Left forelimb (tissue), 1 donor: ENCODE results near the gene SEPTIN5.
"Not testable (repeated sequence)": the region's sequence is repeated elsewhere in the genome, so short reads cannot be mapped to it uniquely, and the experiment has no call there.

ENCODE experiments used
- DNase-seq: peaks from one replicate; pipeline ENCODE4 v3.0.0-alpha.2; 2018; ENCODE audit warnings: low spot score

The SEPTIN5 gene

GRCh38 chr22:19714312-19715187 lies at the start of gene SEPTIN5:
SEPTIN5 (plus strand) TSS chr22:19714503; CDS start chr22:19714589, 86 bp downstream.
- DNase-seq: no peak

DNA sequence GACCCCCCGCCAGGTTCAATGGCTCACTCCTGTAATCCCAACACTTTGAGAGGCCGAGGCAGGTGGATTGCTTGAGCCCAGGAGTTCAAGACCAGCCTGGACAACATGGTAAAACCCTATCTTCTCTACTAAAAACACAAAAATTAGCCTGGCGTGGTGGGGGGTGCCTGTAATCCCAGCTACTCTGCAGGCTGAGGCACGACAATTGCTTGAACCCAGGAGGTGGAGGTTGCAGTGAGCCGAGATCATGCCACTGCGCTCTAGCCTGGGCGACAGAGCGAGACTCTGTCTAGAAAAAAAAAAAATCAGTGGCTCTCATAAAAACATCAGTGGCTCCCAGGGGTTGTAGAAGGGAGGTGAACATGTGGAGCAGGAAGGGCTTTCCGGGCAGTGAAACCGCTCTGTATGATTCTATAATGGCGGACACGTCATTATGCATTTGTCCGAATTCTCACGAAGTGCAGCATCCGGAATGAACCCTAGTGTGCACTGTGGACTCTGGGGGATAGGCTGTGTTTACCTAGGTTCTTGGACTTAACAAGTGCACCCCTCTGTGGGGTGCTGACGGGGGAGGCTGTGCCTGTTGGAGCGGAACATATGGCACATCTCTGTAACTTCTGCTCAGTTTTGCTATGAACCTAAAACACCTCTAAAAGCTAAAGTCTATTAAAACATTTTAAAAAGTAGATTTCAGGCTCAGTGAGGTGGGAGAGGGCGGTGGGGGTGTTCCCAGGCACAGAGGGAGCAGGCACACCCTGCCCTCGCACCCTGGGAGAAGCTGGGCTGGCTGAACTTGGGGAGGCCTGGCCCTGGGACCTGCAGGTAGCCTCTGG lies 49.1 kb upstream of the SEPTIN5 start:
- no peak for DNase-seq

DNA sequence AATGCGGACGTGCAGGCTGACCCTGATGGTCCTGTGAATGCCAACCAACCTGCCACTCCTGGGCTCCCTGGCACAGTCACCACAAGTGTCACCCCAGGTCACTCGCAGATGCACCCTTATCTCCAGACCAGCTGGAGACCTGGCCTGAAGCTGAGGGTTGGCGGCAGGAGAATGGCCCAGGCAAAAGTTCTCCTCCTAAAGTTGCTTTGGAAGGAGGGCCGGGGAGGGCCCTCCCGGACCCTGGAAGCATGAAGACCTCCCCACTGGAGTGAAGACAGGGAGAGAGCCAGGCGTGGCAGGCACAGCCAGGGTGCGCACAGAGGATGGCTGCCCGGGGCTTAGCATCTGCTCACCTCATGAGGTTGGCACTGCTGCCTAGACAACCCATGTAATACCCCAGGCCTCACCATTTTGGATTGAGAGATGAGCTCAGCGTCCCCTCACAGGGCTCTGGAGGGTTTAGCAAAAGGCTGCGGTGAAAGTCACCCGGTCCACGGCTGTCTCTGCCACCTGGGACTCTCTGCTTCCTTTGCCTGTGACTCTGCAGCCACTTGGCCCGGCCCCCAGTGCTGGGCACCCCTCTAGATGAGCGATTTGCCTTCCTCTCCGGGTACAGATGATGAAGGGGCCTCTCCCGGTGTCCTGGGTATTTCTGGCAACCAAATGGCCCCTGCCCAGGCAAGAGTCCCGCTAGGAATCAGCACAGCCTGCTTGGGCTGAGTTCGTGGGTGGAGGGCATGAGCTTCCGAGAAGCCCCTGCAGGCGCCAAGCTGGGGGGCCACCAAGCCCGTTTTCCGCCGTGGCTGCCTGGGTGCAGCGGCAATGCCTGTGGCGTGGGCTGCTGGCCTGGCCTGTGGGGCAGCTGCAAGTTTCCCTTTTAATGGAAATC lies 48.3 kb upstream of the SEPTIN5 start:
- no peak for DNase-seq

DNA sequence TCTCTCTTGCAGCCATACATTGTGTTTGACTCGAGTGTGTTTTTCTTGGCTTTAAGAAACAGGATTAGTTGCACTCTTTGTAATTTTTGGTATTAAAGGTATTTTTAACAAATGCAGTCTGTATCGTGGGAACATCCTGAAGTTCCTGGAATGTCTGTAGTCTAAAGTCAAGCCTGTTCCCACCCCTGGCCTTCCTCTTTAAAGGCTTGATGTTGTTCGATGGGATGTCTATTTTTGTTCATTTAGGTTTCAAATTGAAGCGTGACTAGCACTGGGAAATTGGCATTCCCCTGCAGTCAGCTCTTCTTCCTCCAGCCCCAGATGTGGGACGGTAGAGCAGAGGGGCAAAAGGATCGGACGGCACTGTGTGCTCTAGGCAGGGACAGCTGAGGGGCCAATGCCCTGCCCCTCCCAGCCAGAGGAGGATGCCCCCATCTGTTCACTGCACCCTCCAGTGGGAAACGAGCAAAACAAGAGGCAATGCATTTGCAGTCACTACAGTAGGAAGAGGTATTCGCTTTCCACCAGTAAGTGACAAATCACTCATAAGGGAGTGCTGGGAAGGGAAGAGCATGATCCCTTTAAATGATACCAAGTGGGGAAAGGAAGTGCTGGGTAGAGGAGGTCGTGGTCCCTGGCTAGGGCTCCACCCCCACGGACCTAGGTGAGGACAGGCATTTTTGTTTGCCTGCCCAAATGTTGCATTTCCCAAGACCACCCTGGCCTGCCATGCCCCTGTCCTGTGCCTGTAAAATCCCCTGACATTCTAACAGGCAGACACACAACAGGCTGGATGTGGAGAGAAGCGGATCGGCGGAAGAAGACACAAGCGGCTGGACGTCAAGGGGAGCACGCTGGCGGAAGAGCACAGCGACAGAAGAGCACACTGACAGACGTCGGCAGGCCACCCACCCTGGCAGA lies 47.4 kb upstream of the SEPTIN5 start:
- DNase-seq: no peak

DNA sequence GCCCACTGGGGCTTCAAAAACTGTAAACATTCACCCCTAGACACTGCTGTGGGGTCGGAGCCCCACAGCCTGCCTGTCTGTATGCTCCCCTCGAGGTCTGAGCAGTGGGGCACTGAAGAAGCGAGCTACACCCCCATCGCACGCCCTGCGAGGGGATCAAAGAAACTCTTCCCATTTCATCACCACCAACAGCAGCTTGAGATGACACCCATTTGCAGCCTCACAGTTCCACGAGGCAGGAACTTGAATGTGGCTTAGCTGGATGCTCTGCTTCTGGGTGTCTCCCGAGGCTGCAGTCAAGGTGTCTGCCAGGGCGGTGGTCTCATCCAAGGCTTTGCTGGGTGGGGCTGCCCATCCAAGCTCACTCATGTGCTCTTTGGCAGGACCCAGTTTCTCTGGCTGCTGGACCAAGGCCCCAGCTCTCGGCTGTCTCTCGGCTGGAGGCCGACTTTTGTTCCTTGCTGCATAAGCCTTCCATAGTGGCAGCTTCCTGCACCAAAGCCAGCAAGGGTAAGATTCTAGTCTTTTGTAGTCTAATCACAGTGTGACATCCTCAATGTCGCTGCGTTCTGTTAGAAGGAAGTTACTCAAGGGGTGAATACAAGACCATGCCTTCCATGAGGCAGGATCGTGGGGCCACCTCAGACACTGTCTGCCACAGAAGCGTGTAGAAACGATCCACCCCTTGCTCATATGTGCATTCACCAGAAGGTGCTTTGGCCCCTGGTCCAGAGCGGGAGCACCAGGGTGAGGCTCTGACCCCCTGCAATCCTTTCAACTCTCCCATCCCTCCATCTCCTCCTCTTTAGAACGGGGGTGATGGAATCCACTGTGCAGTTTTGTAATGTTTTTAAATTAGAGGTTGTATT lies 46.2 kb upstream of the SEPTIN5 start:
- DNase-seq: no peak

DNA sequence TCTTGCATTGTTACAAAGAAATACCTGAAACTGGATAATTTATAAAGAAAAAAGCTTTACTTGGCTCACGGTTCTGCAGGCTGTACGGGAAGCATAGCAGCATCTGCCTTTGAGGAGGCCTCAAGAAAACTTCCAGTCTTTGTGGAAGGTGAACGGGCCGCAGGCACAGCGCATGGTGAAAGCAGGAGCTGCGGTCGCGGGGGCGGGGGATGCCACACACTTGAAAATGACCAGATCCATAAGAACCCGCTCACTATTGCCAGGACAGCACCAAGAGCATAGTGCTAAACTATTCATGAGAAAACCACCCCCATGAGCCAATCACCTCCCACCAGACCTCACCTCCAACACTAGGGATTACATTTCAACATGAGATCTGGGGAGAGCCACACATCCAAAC lies 45.6 kb upstream of the SEPTIN5 start:
- no peak for DNase-seq

DNA sequence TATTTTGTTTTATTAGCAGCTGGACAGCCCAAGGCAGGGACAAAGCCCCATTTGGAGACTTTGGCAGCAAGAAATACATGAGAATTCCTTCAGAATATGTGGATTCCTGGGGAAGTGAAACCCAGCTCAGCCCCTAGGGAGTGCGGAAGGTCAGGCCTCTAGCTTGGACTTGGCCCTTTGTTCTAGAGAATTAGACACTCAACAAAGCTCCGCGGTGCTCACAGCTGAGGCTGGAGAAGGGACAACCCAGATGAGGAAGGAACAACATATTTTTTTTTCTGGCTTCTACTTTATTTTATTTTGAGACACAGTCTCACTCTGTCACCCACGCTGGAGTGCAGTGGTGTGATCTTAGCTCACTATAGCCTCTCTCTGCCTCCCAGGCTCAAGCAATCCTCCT lies 44.7 kb upstream of the SEPTIN5 start:
- no peak for DNase-seq

DNA sequence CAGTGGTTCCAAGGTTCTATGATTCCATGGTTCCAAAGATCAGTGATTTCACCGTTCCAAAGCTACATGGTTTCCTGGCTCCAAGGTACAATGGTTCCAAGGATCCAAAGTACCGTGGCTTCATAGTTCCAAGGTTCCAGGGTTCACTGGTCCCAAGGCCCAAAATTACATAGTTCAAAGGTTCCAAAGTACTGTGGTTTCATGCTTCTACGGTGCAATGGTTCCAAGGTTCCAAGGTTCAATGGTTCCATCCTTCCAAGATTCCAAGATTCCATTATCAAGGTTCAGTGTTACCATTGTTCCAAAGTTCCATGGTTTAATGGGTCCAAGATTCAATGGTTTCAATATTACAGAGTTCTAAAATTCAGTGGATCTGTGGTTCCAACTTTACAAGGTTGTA lies 43.0 kb upstream of the SEPTIN5 start:
- DNase-seq: no peak

- no peak for DNase-seq
Measured at GRCh38 chr22:19672054-19672776, 42.1 kb upstream of the SEPTIN5 start.

- no peak for DNase-seq
Measured at GRCh38 chr22:19673660-19674059, 40.6 kb upstream of the SEPTIN5 start.

GRCh38 chr22:19674129-19674928 lies 40.0 kb upstream of the SEPTIN5 start:
- DNase-seq: no peak

- DNase-seq: no peak
Measured at GRCh38 chr22:19674929-19675253, 39.4 kb upstream of the SEPTIN5 start.

- DNase-seq: no peak
Measured at GRCh38 chr22:19675428-19675827, 38.9 kb upstream of the SEPTIN5 start.

- DNase-seq: not testable (repeated sequence)
Measured at GRCh38 chr22:19676437-19676836, 37.9 kb upstream of the SEPTIN5 start.

DNA sequence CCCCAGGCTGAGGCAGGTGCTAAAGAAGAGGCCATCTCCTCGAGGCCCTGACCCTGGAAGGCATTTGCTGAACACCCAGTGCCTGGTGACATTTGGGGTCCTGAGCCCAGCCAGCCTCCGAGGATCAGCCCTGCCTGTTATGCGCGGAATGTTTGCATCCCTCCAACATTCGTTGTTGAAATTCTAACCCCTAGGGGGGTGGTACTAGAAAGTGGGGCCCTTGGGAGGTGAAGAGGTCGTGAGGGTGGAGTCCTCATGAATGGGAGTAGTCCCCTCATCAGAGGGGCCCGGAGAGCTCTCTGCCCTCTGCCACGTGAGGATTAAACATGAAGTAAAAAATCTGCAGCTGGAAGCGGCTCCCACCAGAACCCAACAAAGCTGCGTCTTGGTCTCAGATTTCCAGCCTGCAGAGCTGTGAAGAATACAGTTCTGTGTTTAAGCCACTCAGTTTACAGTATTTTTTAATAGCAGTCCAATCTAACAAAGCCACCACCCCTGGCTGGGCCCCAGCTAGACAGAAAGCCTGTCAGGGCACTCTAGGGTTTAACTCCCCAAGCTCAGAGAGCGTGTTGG lies 35.3 kb upstream of the SEPTIN5 start:
- DNase-seq: no peak

- DNase-seq: peak; percentile 73
Measured at GRCh38 chr22:19679522-19680101, 34.7 kb upstream of the SEPTIN5 start.

- DNase-seq: no peak
Measured at GRCh38 chr22:19680287-19680881, 33.9 kb upstream of the SEPTIN5 start.
